ENCODE data around the gene THBS1.

The THBS1 gene

DNA sequence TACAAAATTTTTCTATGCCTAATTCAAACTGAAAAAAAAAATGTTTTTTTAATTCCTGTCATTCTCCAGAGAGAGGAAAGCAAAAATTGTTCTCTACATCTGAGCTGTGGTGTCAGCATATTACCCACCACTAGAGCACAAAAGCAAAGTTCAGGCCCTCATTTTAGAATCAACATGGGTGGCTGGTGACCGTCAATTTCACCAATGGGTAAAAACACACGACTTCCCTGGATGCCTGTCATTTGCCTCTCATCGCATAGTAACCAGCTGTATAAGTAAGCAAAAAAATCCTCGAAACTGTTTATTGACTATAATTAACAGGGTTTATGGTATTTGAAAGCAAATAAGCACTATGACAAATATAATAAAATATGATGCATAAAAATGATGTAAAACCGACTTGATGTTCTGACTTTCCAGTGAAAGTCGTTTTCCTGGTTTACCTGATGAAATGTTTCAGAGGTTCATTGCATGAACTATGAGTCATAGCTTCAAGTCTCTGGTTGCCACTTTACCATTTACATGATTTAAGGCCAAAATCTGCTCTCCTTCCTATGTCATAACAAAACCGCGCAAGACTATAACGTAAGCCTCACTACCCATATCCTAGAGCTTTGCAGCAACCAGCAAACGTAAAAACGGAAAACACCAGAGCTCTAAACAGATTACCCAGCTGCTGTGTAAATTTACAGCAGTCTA is 60.5 kb downstream of the THBS1 start:
- DNase-seq = no peak

DNA sequence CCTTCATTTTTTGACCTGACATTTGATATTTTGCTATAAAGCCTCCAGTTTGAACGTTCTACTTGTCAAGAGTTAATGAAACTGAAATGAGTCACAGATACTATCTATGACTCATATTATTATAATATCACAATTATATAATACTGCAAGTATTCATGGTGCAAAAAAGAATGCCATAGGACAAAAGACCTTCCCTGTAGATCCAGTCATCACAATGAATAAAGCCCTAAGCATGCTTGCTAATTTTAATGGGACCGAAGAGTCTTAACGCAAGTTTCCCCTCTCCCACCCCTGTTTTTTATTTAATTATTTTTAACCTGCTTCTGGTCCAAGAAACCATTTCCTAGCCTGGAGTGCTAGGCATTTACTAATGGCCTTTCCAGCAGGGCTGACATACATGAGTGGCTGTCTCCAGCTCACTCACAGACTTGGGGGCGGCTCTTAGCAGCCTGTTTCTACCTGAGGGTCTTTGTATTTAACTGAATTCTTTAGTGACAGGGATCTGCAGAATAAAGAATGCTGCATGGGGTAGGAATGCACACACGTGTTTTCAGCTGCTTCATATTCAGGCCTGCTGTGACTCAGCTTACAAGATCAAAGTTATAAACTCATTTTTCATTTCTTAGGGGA is 61.2 kb downstream of the THBS1 start:
- no peak for DNase-seq

DNA sequence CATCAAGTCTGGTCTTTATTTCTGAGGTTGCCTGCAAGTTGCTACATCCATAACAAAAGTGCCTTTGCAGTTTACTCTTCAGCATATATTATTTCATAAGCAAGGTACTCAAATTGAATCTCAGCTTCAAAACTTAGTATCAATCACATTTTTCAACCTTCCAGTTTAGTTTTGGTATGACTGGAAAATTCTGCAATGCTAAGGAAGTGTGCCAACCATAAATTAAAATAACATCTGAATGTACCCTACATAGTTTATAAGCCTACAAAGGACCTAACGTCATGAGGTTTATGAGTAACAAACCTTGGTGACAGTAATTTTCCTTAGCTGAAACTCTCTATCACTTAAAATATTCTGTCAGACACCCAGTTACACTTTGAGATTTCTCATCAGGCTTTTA is 62.8 kb downstream of the THBS1 start:
- no peak for DNase-seq

DNA sequence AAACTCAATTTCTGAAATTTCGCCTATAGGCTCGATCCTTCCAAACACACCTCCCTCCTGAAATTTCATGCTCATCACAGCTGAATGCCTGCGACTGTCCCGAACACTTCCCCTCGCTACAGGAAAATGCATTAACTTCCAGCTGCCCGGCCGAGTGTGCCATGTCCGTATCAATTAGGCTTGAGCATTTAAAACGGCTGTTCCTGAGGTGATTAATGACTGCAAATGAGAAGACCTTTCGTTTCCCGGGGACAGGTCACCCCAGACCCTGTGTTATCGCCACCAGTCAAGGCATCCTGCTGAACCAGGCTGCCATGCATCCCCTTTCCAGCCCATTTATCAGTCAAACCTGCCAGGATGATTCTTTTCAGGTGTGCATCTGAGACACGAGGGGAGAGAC is 63.3 kb downstream of the THBS1 start:
- no peak for DNase-seq

DNA sequence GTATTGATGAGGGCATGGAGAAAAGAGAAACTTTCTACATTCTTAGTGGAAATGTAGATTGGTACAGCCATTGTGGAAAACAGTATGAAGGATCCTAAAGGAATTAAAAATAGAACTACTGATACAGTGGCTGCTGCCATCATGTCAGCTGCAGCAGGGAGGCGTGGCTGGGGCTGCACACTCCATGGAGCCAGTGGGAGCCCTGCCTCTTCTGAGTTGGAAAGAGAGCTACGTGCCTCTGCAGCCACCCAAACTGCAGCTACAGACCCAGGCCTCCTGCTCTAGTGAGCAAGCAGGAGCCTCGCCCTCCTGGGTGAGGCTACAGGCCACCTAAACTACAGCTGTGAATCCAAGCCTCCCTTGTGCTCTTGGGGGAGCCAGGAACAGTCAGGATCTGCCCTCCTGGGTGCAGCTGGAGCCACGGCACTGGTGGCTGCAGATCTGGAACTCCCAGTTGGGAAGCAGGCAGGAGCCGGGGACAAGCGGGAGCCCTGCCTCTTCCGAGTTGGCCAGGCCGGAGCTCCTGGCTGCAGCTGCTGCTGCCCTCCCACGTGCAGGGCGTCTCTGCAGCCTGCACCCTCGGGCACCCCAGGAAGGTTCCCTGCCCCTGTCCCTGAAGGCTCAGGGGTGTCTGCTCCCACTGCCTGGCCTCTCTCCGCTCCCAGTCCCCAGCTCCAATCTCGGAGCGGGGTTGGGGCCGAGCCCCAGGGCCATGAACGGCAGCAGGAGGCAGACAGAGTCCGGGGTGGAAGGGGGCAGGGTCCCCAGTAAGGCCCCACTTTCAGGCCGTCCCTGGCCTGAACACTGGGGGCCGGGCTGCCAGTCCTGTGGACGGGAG is 64.5 kb downstream of the THBS1 start:
- DNase-seq = no peak

- DNase-seq = no peak
Observed at GRCh38 chr15:39645976-39646257, 65.0 kb downstream of the THBS1 start.

DNA sequence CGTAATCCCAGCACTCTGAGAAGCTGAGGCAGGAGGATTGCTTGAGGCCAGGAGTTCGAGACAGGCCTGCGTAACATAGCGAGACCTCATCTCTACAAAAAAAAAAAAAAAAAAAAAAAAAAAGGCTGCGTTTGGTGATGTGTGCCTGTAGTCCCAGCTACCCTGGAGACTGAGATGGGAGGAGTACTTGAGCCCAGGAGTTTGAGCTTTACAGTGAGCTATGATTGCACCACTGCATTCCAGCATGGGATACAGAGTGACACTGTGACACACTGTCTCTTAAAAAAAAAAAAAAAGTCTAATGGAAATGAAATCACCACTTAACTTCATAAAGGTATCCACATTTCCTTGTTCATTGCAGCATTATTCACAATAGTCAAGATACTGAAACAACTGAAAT is 65.5 kb downstream of the THBS1 start:
- DNase-seq = no peak

Measured in activated effector memory CD4-positive, alpha-beta T cell treated with anti-CD3 and anti-CD28 coated beads, Interleukin-2, amount 50 U/mL, for 16 hours (primary cell).